H9 (cell line): ENCODE data around the gene EIF3A. TPM values are rescaled to one million over a fixed set of nuclear protein-coding genes. Genes with fewer than 3 reads are reported as not detected.

ENCODE experiments used
- DNase-seq: peaks from one replicate; pipeline ENCODE4 v3.0.0-alpha.2; 2017
- H2AFZ ChIP-seq: one replicate; pipeline ENCODE4 v1.6.1; 2013; ENCODE audit warnings: mild to moderate bottlenecking, low read length, control low read depth, moderate library complexity
- H2AK5ac ChIP-seq: 2 replicates; pipeline ENCODE4 v1.6.1; 2013; ENCODE audit warnings: low read length, control low read depth, mixed read lengths; ENCODE audit not compliant: insufficient read length
- H2BK120ac ChIP-seq: one replicate; pipeline ENCODE4 v1.6.1; 2013; ENCODE audit warnings: low read depth, mild to moderate bottlenecking, low read length, control low read depth, inconsistent platforms; ENCODE audit not compliant: poor library complexity, severe bottlenecking
- H2BK12ac ChIP-seq: 2 replicates; pipeline ENCODE4 v1.6.1; 2013; ENCODE audit warnings: low read length, control low read depth, mixed read lengths, low read depth; ENCODE audit not compliant: insufficient read length
- H2BK15ac ChIP-seq: 2 replicates; pipeline ENCODE4 v1.6.1; 2013; ENCODE audit warnings: low read depth, low read length, control low read depth
- H2BK20ac ChIP-seq: one replicate; pipeline ENCODE4 v1.6.1; 2013; ENCODE audit warnings: low read depth, mild to moderate bottlenecking, low read length, control low read depth, inconsistent platforms; ENCODE audit not compliant: poor library complexity, severe bottlenecking
- H2BK5ac ChIP-seq: 2 replicates; pipeline ENCODE4 v1.6.1; 2013; ENCODE audit warnings: low read length, control low read depth, mixed read lengths; ENCODE audit not compliant: insufficient read length
- H3K14ac ChIP-seq: 2 replicates; pipeline ENCODE4 v1.6.1; 2013; ENCODE audit warnings: low read length, control low read depth; ENCODE audit not compliant: insufficient read depth
- H3K18ac ChIP-seq: 2 replicates; pipeline ENCODE4 v1.6.1; 2013; ENCODE audit warnings: low read depth, mild to moderate bottlenecking, mixed read lengths, low read length, control low read depth; ENCODE audit not compliant: insufficient read length
- H3K23ac ChIP-seq: 2 replicates; pipeline ENCODE4 v1.6.1; 2013; ENCODE audit warnings: low read length, control low read depth, mixed read lengths, low read depth; ENCODE audit not compliant: insufficient read length
- H3K23me2 ChIP-seq: 2 replicates; pipeline ENCODE4 v1.6.1; 2013; ENCODE audit warnings: low read depth, mild to moderate bottlenecking, mixed read lengths, low read length, control low read depth; ENCODE audit not compliant: insufficient read length, poor library complexity, severe bottlenecking
- H3K27ac ChIP-seq: 2 replicates; pipeline ENCODE4 v1.5.1; 2013; ENCODE audit warnings: low read length, control low read depth, mixed read lengths, low read depth; ENCODE audit not compliant: insufficient read length
- H3K27me3 ChIP-seq: 2 replicates; pipeline ENCODE4 v1.6.1; 2013; ENCODE audit warnings: low read length, control low read depth, inconsistent platforms; ENCODE audit not compliant: insufficient read depth
- H3K4ac ChIP-seq: 2 replicates; pipeline ENCODE4 v1.6.1; 2013; ENCODE audit warnings: low read depth, mild to moderate bottlenecking, control low read depth, inconsistent platforms, low read length, moderate library complexity
- H3K4me1 ChIP-seq: 2 replicates; pipeline ENCODE4 v1.6.1; 2013; ENCODE audit warnings: low read length, control low read depth, inconsistent platforms; ENCODE audit not compliant: insufficient read depth
- H3K4me2 ChIP-seq: 2 replicates; pipeline ENCODE4 v1.6.1; 2013; ENCODE audit warnings: low read length, control low read depth, mixed read lengths; ENCODE audit not compliant: insufficient read length, insufficient read depth
- H3K56ac ChIP-seq: 2 replicates; pipeline ENCODE4 v1.6.1; 2013; ENCODE audit warnings: low read depth, mild to moderate bottlenecking, mixed read lengths, low read length, control low read depth; ENCODE audit not compliant: insufficient read length
- H3K79me1 ChIP-seq: 2 replicates; pipeline ENCODE4 v1.6.1; 2013; ENCODE audit warnings: low read depth, mild to moderate bottlenecking, moderate library complexity, low read length, control low read depth, inconsistent platforms; ENCODE audit not compliant: insufficient read depth, poor library complexity, severe bottlenecking
- H3K79me2 ChIP-seq: 2 replicates; pipeline ENCODE4 v1.6.1; 2013; ENCODE audit warnings: low read length, control low read depth, inconsistent platforms; ENCODE audit not compliant: insufficient read depth
- H3K9ac ChIP-seq: 2 replicates; pipeline ENCODE4 v1.6.1; 2013; ENCODE audit warnings: low read length, control low read depth, mixed read lengths; ENCODE audit not compliant: insufficient read length; ENCODE audit errors: extremely low read depth
- H3K9me3 ChIP-seq: one replicate; pipeline ENCODE4 v1.6.1; 2013; ENCODE audit warnings: low read depth, low read length, inconsistent platforms; ENCODE audit not compliant: control insufficient read depth
- H3T11ph ChIP-seq: one replicate; pipeline ENCODE4 v1.6.1; 2013; ENCODE audit warnings: mild to moderate bottlenecking, low read length, control low read depth, inconsistent platforms
- H4K20me1 ChIP-seq: one replicate; pipeline ENCODE4 v1.6.1; 2013; ENCODE audit not compliant: control insufficient read depth, insufficient read length, insufficient read depth
- H4K5ac ChIP-seq: 2 replicates; pipeline ENCODE4 v1.6.1; 2013; ENCODE audit warnings: low read depth, mild to moderate bottlenecking, mixed read lengths, low read length, control low read depth; ENCODE audit not compliant: insufficient read length
- H4K8ac ChIP-seq: replicated peaks from 2 replicates; pipeline ENCODE4 v1.6.1; 2013; ENCODE audit warnings: low read length, control low read depth, mixed read lengths, low read depth; ENCODE audit not compliant: insufficient read length
- H4K91ac ChIP-seq: 2 replicates; pipeline ENCODE4 v1.6.1; 2013; ENCODE audit warnings: low read depth, mild to moderate bottlenecking, moderate library complexity, mixed read lengths, low read length, control low read depth; ENCODE audit not compliant: insufficient read length
- H3K27ac Mint-ChIP-seq, 3 experiments: 2 replicates in 2 of 3; 3 replicates in 1 of 3; pipeline ENCODE4 v1.8.0; 2020 to 2021; ENCODE audit warnings: mixed read lengths in 3 of 3, mild to moderate bottlenecking in 1 of 3, moderate library complexity in 1 of 3
- H3K27me3 Mint-ChIP-seq: 2 replicates; pipeline ENCODE4 v1.8.0; 2021; ENCODE audit warnings: low read depth, mild to moderate bottlenecking, moderate library complexity, mixed read lengths
- H3K36me3 Mint-ChIP-seq, 3 experiments: 2 replicates in 2 of 3; 3 replicates in 1 of 3; pipeline ENCODE4 v1.8.0; 2020 to 2021; ENCODE audit warnings: low read depth in 3 of 3, mixed read lengths in 3 of 3; ENCODE audit not compliant: insufficient read depth in 1 of 3
- H3K4me1 Mint-ChIP-seq, 2 experiments: 2 replicates each; pipeline ENCODE4 v1.8.0; 2020; ENCODE audit warnings: mixed read lengths in 2 of 2
- H3K4me3 Mint-ChIP-seq, 2 experiments: 2 replicates in 1 of 2; 3 replicates in 1 of 2; pipeline ENCODE4 v1.8.0; 2020 to 2021; ENCODE audit warnings: mild to moderate bottlenecking in 2 of 2, mixed read lengths in 2 of 2, moderate library complexity in 1 of 2
- H3K9me3 Mint-ChIP-seq, 2 experiments: 2 replicates in 1 of 2; 3 replicates in 1 of 2; pipeline ENCODE4 v1.8.0; 2020; ENCODE audit warnings: mild to moderate bottlenecking in 2 of 2, mixed read lengths in 2 of 2, moderate library complexity in 1 of 2
- CTCF ChIP-seq: fragments of 200-600 bp; sonication (generic); conservative IDR thresholded peaks from 3 replicates; pipeline ENCODE4 v1.8.0; 2021; ENCODE audit warnings: antibody characterized with exemption, mild to moderate bottlenecking
- WGBS: extraction: QIAGEN DNeasy Blood & Tissue Kit; methylation state at CpG from one replicate; pipeline ENCODE4 v1.1.7; 2013; ENCODE audit warnings: missing lambda C conversion rate, low lambda C conversion rate, mixed read lengths; ENCODE audit not compliant: insufficient read length; ENCODE audit errors: extremely low coverage; 5-methylcytosine and 5-hydroxymethylcytosine counted together
- total RNA-seq: library from RNA; stranded (reverse); gene quantifications from 2 replicates; pipeline ENCODE4 v1.2.1, GENCODE V29; 2021

EIF3A gene
- total RNA-seq, 1 experiment from 2014 or later = 206 TPM

- H3K9ac ChIP-seq = no peak overlapping the region
- no peaks in the 10 kb centered on the region for H3K36me3 Mint-ChIP-seq
- no peak for DNase-seq
Observed at GRCh38 chr10:119024882-119025281, 55.7 kb downstream of the EIF3A start.

More at GRCh38 chr10:119024882-119025281, 55.7 kb downstream of the EIF3A start:
- Histone ChIP-seq H3T11ph (no peak overlapping the region), H3K4ac (no peak overlapping the region), H3K23ac (no peak overlapping the region), H4K5ac (no peak overlapping the region), H2BK5ac (no peak overlapping the region), H3K27ac (no peak overlapping the region), H3K4me2 (no peak overlapping the region), H4K8ac (no peak overlapping the region), H4K20me1 (no peaks in the 10 kb centered on the region), H3K56ac (no peak overlapping the region), H2AFZ (no peak overlapping the region), H3K9me3 (no peaks in the 10 kb centered on the region), H2BK15ac (no peak overlapping the region), H3K4me1 (peaks cover 5% of the 10 kb centered on the region; the same call in 1 of the 2 replicates), H3K79me2 (no peaks in the 10 kb centered on the region), H2AK5ac (no peak overlapping the region), H2BK120ac (no peak overlapping the region), H3K14ac (no peak overlapping the region), H3K18ac (no peak overlapping the region), H3K79me1 (no peaks in the 10 kb centered on the region), H2BK12ac (no peak overlapping the region), H4K91ac (no peak overlapping the region), H3K27me3 (no peaks in the 10 kb centered on the region), H3K23me2 (no peaks in the 10 kb centered on the region), H2BK20ac (no peak overlapping the region)
- Mint-ChIP-seq H3K9me3 (no peaks in the 10 kb centered on the region), H3K4me1 (peaks cover 24 to 30% of the 10 kb centered on the region in 2 experiments), H3K27me3 (peaks cover 2% of the 10 kb centered on the region; the same call in 1 of the 2 replicates), H3K27ac (peak overlapping the region in 1 of 3 experiments; percentile 62; a peak in 1 of 7 replicates), H3K4me3 (no peak overlapping the region)
- no peak for TF ChIP-seq CTCF
- WGBS = no CpG with 5 or more reads among the region's 6 CpGs
